GM10248 (cell line): Measurements from ENCODE around the gene FBXW7.

ENCODE experiments used
- CTCF ChIA-PET: fragments of 300-600 bp; sonication (Branson Sonifier 250); formaldehyde crosslinking; extraction: SDS; loops from one replicate; lab custom pipeline; 2021; ENCODE audit warnings: antibody characterized with exemption; lab: Yijun Ruan, JAX
- POLR2A ChIA-PET: fragments of 350-650 bp; sonication (Branson Sonifier 250); formaldehyde crosslinking; extraction: SDS; loops from one replicate; lab custom pipeline; 2020; ENCODE audit warnings: antibody characterized with exemption; lab: Yijun Ruan, JAX
- DNase-seq: peaks from one replicate; pipeline ENCODE4 v3.0.0; 2012; ENCODE audit errors: extremely low spot score
- TF ChIP-seq, protein P1 (sequence below): IDR thresholded peaks from 2 replicates; pipeline ENCODE4 v1.5.1; 2012; ENCODE audit warnings: mild to moderate bottlenecking, low read depth; ENCODE audit errors: extremely low read depth, missing control alignments, control extremely low read depth

FBXW7 gene

GRCh38 chr4:152390216-152390615 is 145.7 kb downstream of the FBXW7 start:
- no peak for DNase-seq
- ChIA-PET CTCF (interaction anchor here (1.2 to 3.3 kb wide), 5 partner anchors 9 to 111 kb away, joined by 3 to 16 read pairs (median 3); no protein-coding TSS in a partner anchor), POLR2A (no interaction called here)
- TF ChIP-seq, protein P1, sequence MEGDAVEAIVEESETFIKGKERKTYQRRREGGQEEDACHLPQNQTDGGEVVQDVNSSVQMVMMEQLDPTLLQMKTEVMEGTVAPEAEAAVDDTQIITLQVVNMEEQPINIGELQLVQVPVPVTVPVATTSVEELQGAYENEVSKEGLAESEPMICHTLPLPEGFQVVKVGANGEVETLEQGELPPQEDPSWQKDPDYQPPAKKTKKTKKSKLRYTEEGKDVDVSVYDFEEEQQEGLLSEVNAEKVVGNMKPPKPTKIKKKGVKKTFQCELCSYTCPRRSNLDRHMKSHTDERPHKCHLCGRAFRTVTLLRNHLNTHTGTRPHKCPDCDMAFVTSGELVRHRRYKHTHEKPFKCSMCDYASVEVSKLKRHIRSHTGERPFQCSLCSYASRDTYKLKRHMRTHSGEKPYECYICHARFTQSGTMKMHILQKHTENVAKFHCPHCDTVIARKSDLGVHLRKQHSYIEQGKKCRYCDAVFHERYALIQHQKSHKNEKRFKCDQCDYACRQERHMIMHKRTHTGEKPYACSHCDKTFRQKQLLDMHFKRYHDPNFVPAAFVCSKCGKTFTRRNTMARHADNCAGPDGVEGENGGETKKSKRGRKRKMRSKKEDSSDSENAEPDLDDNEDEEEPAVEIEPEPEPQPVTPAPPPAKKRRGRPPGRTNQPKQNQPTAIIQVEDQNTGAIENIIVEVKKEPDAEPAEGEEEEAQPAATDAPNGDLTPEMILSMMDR = no peak

DNA sequence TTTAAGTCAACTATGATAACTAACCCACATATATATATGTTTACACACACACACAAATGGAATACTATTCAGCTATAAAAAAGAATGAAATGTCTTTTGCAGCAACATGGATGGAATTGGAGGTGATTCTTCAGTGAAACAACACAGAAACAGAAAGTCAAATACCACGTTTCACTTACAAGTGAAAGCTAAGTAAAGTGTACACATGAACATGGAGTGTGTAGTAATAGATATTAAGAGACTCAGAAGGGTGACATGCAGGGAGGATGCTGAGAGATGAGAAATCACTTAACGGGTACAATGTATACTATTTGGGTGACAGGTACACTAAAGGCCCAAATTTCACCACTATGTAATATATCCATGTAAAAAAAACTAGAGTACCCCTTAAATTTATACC is 146.5 kb downstream of the FBXW7 start:
- ChIA-PET CTCF (interaction anchor here (1.1 to 3.3 kb wide), 7 partner anchors 10 to 112 kb away, joined by 3 to 16 read pairs (median 3); no protein-coding TSS in a partner anchor), POLR2A (no interaction called here)
- TF ChIP-seq, protein P1 = no peak
- no peak for DNase-seq

DNA sequence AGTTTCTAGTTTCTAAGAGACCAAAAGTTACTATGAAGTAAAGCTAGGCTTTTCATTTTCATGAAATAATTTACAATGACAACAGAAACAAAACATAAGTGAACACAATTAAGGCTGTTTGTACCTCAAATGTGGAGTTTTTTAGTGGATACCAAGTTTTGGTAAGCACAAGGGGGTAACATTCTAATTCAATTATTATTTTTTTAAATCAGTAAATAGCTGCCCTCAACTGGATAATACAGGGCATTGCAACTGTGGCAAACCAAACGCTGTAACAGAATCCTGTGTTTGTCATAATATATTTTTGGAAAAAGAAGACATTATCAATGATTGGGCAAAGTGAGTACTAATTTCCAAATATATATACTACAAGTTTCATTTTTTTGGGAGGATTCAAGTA is 150.3 kb downstream of the FBXW7 start:
- DNase-seq = no peak
- CTCF ChIA-PET = interaction anchor here (0.7 to 1.9 kb wide), 10 partner anchors 8 to 99 kb away, joined by 3 to 11 read pairs (median 3); no protein-coding TSS in a partner anchor
- POLR2A ChIA-PET = no interaction called here
- TF ChIP-seq, protein P1 = peak; percentile 31

GRCh38 chr4:152382057-152382785 is 153.7 kb downstream of the FBXW7 start:
- no peak for DNase-seq
- TF ChIP-seq, protein P1 = no peak
- ChIA-PET CTCF (interaction anchor here (0.8 to 1.6 kb wide), 5 partner anchors 9 to 259 kb away, joined by 3 to 5 read pairs (median 3); no protein-coding TSS in a partner anchor), POLR2A (no interaction called here)

DNA sequence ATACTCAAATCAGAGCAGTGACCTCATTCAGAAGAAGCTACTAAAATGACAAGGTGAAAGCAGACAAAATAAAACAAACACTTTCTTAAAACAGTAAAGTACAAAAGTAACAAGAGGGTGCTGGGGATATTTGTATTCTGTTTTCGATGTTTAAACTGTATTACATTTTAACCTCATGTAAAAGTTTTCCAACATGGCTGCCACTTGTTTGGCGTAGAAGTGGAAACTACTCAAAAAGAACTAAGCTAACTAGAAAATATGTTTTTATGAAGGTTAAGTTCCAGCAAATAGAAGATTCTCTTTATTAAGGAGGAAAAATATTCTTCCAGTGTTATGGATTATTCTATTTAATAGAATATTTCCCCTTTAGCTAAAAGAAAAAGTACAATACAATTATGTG is 155.0 kb downstream of the FBXW7 start:
- ChIA-PET POLR2A (no interaction called here), CTCF (no interaction called here)
- TF ChIP-seq, protein P1 = no peak
- no peak for DNase-seq

DNA sequence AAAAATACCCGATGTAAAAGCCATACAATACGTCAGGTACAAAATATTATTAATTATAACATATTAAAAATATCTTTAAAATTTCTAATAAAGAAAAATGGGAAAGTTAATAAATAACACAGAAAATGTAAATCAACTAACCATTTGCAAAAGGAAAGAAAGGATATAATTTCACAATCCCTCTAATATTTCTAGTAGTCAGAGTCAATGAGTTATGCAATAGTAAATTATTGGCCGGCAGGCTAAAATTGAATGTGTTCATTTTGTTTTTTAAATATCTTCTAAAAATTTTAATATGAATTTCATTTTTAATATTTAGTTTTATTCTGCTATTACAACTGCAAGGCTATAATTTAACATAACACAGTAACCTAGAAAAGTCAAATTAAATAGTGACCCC is 155.7 kb downstream of the FBXW7 start:
- ChIA-PET CTCF (interaction anchor here (1.0 to 1.7 kb wide), 2 partner anchors 15 to 28 kb away, joined by 3 to 6 read pairs; no protein-coding TSS in a partner anchor), POLR2A (no interaction called here)
- TF ChIP-seq, protein P1 = no peak
- no peak for DNase-seq
